22Rv1 (cell line): ENCODE data around the gene HSPA12A.

Experiments used
- CTCF ChIP-seq: fragments of 450-650 bp; IDR thresholded peaks from 2 replicates; pipeline ENCODE4 v1.5.1; 2017; ENCODE audit warnings: mild to moderate bottlenecking
- ZFX ChIP-seq: fragments of 450-650 bp; IDR thresholded peaks from 2 replicates; pipeline ENCODE4 v1.6.1; 2017; ENCODE audit warnings: antibody characterized with exemption, borderline replicate concordance

DNA sequence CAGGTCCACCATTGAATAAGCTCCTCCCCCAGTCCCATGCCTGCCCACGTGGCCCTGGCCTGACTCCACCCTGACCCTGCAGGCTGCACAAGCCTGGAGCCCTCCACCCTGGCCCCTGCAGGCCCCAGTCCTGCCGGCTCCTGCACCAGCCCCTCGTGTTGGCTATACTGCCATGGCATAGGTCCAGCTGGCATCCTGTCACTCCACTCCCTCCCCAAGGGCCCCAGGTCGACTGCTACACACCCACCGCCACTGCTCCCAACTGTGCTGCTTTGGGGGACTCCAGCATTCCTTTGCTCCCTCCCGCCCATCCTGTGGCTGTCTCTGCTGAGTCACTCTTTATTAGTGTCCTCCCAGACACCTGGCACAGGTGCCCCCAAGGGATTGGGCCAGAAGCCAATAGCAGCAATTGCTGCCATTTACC lies 32.4 kb upstream of the HSPA12A start:
- TF ChIP-seq CTCF, result no peak
- TF ChIP-seq ZFX, result no peak
